Stimulated activated CD4-positive, alpha-beta T cell treated with anti-CD3 and anti-CD28 coated beads, Interleukin-4, amount 100 ng/mL, for 1 hour (primary cell): ENCODE results near the gene ELF3.
"Not testable (repeated sequence)": the region's sequence is repeated elsewhere in the genome, so short reads cannot be mapped to it uniquely, and the experiment has no call there.

ENCODE experiments used
- DNase-seq: peaks from one replicate; pipeline ENCODE4 v3.0.0-alpha.2; 2020

Gene ELF3

DNA sequence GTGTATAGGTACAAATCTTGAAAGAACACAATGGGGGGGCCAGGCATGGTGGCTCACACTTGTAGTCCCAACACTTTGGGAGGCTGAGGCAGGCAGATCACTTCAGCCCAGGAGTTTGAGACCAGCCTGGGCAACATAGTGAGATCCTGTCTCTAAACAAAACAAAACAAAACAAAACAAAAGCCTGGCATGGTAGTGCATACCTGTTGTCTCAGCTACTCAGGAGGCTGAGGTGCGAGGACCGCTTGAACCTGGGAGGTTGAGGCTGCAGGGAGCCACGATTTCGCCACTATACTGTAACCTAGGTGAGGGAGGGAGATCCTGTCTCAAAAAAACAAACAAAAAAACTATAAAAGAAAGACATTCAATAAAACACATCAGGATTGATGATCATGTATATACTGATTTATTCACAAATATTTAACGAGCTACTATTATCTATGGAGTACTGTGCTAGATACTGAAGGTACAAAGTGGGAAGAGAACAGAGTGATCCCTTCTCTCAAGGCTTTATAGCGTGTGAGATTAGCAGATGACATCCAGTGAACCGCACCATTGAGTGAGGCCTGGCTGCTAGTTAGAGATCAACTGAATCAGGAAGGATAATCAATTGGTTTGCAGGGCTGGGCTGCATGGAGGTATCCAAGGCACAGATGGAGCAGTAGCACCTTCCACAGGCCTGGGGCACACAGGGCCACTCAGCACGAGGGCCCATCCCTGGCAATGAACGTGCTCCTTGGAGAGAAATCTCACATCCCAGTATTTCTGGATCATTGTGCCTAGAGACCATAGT, 26.4 kb downstream of the ELF3 start:
- DNase-seq, result no peak

DNA sequence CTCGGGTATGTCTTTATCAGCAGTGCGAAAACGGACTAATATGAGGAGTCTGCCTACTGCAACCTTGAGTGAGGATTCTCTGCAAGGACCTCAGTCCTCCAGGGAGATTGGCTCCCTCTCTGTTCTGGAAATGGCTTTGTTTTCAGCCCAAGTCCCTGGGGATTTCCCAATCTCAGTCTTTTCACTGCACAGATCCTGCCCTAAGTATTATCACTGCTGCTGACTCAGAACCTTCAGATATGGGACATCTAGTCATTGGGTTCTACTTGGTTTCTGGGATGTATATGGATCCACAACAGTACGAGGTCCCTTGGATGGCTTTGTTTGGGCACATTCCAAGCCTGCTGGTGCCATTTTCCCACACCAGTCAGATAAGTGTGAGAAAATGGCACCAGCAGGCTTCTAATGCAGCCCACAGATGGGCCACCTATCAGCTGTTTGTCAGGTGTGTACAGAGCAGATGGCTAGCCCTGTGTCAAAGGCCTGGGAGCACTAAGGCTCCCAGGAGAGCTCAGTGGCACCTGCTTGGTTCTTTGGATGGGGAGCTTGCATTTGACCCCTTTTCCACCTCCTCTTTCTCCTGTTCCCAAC, 27.4 kb downstream of the ELF3 start:
- DNase-seq, result no peak

DNA sequence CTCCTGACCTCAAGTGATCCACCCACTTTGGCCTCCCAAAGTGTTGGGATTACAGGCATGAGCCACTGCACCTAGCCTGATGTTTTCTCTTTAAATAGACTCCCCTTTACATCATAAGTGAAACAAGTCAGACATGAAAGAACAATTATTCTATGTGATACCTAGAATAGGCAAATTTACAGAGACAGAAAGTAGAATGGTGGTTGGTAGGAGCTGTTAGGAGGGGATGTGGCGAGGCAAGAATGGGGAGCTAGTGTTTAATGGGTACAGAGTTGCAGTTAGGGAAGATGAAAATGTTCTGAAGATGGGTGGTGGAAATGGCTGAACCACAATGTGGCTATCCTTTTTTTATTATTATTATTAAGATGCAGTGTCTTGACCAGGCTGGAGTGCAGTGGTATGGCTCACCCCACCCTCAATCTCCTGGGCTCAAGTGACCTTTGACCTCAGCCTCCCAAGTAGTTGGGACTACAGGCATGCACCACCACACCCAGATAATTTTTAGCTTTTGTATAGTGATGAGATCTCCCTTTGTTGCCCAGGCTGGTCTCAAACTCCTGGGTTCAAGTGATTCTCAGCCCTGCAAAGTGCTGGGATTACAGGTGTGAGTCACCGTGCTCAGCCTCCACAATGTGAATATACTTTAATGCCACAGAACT, 28.4 kb downstream of the ELF3 start:
- DNase-seq, result no peak

DNA sequence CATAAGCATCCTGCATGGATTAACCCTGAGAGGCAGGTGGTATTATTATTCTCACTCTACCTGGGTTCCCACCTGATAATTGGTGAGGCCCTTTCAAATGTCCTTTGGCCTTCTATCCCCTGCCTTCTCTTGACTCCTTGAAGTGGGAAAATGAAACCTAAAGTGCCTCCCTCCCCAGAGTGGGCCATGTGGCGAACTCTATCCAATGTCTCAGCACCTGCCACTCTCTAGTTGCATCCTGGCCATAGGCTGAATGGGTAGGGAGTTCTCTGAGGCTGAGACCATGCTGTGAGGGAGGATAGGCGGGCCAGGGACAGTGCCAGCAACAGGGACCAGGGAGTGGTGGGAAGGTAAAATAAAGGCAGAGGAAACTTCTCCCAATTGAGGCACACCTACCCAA, 35.3 kb downstream of the ELF3 start:
- DNase-seq, result no peak

DNA sequence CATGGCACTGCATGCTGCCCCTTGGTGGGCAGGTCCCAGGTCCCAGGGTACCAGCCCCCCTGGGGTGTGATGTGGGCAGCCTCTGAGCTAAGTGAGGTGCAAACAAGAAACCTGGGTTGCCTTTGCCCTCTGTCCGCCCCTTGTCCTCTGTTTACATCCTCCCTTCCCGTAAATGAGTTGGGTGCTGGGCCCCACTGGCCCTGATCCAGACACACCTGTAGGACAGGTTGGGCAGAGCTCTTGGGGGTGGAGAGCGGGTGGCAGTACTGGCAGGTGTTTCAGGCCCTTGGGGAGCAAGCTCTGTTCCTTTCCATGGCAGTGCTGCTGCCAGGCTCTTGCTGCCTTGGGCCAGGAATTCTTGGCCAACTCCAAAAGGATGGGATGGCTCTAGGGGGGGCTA, 35.8 kb downstream of the ELF3 start:
- DNase-seq, result no peak

DNA sequence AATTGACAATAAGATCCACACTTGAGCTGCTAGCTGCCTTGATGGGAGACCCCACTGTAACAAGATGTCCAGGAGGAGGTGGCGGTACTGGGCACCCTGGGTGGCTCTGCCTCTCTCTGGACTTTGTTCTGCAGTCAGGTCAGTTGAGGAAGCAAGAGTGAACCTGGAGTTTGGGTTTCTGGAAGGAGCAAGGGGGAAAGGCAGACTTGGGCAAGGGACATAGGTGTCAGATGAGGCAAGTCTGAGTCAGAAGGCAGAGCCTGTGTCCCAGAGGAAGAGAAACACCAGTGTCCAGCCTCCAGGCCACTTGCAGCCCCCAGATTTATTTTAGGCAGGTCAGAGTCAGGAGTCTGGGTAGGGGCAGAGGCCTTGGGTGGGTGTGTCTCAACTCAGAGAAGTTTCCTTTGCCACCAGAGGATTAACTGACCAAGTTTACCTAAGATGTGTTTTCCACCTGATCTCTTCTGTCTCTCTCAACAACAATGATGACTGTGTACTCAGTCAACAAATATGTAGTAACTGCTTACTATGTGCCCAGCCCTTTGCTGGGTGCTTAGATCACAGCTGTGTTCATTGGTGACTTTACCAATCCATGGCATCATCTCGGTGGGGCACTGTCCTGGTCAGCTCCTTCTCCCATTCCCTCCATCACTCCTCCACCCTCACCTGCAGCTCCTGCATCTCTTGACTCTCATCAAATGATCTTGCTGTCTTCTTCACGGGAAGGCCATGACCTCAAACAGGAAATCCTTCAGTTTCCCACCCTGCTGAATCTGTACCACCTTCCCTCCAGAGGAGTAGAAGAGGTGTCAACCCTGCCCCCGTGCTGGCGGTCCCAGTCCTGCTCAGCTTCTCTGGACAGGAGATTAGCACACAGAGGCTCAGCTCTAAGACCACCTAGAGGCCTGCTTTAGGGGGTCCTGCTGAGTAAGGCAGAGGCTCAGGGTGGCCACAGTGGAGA, 36.6 kb downstream of the ELF3 start:
- DNase-seq, result no peak

DNA sequence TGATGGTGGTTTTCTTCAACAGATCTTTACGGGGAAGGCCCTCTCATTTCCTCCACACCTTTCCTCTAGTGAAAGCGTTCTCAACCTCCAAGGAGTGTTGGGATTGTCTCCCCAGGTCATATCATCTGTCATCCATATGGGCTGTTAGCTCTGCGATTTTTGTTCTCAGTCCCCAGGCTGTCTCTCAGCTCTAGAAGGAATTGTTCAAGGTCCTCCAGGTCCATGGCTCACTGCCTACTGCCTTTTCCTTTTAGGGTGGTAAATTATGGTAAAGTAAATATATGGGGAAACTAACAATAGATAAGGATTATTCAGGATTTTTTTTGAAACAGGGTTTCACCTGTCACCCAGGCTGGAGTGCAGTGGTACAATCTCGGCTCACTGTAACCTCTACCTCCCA, 37.6 kb downstream of the ELF3 start:
- DNase-seq, result no peak

DNA sequence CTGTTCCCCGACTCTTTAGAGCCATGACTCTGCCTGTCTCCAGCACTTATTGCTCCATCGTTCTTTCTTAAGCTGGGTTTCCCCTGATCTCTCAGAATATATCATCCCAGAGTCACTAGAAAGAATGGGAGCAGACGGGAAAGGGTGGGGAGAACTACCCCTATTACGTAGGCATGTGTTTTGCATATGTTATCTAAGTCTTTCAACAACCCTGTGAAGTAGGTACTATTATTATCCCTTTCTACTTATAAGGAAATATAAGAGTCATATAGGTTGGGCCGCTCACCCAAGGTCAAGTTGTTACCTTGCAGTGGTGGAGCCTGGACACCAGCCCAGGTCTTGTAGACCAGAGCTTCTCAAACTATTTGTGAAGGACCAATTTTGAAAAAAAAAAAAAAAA, 38.7 kb downstream of the ELF3 start:
- DNase-seq, result no peak

DNA sequence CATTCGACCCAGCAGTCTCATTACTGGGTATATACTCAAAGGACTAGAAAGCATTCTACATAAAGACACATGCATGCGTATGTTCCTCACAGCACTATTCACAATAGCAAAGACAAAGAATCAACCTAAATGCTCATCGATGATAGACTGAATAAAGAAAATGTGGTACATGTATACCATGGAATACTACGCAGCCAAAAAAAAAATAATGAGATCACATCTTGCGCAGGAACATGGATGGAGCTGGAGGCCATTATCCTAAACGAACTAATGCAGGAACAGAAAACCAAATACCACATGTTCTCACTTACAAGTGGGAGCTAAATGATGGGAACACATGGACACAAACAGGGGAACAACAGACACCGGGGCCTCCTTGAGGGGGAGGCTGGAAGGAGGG, 43.7 kb downstream of the ELF3 start:
- DNase-seq, result no peak

DNA sequence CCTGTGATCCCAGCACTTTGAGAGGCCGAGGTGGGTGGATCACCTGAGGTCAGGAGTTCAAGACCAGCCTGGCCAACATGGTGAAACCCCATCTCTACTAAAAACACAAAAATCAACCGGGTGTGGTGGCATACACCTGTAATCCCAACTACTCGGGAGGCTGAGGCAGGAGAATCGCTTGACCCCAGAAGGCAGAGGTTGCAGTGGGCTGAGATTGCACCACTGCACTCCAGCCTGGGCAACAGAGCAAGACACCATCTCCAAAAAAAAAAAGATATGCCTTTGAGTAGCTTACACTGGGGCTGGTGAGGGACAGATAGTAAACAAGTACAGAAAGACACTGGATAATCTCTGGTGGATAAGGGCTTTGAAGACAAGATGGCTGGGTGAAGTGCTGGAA, 44.3 kb downstream of the ELF3 start:
- DNase-seq, result not testable (repeated sequence)

DNA sequence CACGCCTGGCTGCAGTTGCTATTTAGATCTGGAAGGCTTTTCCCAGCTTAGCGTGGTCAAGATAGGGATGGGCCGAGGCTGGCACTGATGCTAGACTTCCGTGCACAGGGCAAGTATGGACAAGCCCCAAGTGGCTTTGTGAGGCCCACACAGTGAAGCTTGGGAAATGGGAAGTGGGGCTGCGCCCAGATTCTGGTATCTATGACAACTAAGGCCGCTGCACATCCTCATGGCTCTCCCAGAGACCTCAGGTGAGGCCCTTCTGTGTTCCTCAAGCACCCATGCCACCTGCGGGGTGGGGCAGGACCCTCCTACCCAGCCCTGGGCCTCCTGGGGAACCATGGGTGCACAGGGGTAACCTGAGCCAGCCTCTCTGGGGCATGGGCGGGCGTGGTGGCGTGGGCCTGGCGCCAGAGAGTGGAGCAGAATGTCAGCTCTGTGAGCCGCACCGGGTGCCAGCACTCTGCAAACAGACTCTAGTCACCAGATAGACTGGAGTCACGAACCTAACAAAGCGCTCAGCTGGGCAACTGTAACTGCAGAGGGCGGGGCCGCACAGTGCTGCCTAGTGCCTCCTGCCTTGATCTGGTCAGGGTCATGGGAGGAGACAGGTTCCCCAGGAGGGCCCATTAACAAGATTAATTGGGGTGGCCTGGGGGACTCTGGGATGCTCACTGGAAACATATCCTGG, 46.4 kb downstream of the ELF3 start:
- no peak for DNase-seq

DNA sequence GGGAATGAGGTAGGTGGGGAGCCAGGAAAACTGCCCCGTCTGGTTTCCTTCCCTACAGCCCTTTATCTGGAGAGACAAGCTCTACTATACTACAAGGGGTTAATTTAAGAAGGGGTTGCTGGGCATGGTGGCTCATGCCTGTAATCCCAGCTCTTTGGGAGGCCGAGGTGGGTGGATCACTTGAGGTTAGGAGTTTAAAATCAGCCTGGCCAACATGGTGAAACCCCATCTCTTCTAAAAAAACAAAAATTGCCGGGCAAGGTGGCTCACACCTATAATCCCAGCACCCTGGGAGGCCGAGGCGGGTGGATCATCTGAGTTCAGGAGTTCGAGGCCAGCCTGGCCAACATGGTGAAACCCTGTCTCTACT, 46.9 kb downstream of the ELF3 start:
- DNase-seq, result not testable (repeated sequence)

DNA sequence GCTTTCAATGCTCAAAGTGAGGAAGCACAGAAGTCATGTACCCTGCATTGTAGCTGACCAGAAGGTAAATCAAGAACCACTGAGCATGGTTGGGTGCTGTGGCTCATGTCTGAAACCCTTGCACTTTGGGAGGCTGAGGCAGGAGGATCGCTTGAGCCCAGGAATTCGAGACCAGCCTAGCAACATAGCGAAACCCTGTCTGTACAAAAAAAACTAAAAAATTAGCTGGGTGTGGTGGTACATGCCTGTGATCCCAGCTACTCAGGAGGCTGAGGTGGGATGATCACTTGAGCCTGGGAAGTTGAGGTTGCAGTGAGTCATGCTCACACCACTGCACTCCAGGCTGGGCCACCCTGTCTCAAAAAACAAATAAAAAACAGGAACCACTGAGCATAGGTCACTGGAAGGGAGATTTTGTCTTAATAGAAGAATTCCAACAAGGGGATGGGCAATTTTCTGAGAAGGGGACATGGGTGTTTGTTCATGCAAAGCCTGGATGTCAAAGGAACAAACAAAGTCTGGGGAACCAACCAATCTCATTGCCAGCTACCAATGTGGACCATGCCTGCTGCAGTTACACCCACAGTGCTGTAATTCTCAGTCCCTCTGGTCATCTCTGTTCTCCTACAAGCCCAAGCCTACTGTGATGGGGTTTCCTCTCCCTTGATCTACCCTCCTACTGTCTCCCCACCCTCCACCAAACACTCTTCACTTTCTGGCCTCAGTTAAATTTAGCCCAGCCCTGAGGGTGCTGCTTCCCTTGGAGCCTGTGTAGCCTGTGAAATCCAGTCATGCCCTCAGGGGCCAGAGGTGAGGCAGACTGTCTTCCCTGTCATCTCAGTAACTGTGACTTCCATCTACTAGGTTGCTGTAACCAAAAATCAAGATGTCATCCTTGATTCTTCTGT, 47.9 kb downstream of the ELF3 start:
- DNase-seq, result no peak

DNA sequence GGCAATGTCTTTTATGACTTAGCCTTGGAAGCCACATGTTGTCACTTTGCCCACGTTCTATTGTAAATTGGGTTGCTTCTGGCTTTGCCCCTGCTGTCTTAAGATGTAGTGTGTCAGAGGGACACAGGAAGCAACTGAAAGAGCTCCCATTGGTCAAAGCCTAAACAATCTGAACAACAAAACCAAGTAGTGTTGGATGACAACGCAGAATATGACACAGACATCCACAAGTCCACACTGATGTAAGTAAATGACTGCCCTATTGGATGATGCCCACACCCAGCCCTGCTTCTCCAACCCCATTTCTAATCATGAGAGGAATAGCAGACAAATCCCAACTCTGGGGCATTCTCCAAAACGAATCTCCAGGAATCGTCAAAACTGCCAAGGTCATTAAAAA, 50.7 kb downstream of the ELF3 start:
- no peak for DNase-seq

DNA sequence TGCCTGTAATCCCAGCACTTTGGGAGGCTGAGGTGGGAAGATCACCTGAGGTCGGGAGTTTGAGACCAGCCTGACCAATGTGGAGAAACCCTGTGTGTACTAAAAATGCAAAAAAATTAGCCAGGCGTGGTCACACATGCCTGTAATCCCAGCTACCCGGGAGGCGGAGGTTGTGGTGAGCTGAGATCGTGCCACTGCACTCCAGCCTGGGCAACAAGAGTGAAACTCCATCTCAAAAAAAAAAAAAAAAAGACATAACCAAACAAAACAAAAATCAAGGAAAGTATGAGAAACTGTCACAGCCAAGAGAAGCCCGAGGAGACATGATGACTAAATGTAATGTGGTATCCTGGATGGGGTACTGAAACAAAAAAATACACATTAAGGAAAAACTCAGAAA, 51.4 kb downstream of the ELF3 start:
- DNase-seq, result not testable (repeated sequence)

DNA sequence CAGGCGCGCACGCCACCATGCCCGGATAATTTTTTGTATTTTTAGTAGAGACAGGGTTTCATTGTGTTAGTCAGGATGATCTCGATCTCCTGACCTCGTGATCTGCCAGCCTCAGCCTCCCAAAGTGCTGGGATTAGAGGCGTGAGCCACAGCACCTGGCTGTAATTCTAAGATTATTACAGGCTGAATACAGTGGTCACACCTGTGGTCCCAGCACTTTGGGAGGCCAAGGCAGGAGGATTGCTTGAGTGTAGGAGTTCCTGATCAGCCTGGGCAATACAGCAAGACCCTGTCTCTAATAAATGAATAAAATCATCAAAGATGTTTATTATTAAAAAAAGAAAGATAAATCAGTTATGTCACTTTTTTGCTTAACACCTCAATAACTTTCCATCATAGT, 52.2 kb downstream of the ELF3 start:
- not testable (repeated sequence) for DNase-seq

DNA sequence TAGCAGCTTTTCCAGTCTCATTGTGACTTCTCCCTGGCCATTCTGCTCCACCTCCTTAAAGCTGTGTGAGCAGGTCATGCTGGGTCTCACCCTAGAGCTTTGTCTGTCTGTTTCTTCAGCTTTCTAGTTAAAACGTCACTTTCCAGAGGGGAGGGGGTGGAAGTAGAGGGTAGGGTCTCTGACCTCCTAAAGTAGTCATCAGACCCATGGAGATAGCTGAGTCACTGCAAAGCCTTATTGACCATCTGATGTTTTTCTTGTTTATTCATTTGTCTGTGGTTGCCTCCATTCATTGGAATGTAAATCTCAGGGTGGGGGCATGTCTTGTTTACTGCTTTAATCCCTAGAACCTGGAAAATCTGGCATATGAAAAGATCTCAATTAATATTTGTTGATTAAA, 52.7 kb downstream of the ELF3 start:
- no peak for DNase-seq

DNA sequence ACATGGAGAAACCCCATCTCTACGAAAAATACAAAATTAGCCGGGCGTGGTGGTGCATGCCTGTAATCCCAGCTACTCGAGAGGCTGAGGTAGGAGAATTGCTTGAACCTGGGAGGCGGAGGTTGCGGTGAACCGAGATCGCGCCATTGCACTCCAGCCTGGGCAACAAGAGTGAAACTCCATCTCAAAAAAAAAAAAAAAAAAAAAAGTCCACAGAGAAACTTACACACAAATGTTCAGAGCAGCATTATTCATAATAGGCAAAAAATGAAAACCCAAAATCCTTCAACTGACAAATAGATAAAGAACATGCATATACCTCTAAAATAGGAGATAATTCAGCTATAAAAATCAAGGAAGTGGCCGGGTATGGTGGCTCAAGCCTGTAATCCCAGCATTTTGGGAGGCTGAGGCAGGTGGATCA, 54.5 kb downstream of the ELF3 start:
- not testable (repeated sequence) for DNase-seq
